HCT116 (cell line): Measurements from ENCODE around the gene PSMC3. TPM values are rescaled to one million over a fixed set of nuclear protein-coding genes. Genes with fewer than 3 reads are reported as not detected.

Experiments
- ATAC-seq: fragments of 200-7000 bp; cut with Tn5 transposase; 2 replicates; pipeline ENCODE4 v1.9.1; 2020; ENCODE audit warnings: mild to moderate bottlenecking, moderate library complexity
- BruUV-seq: library from RNA; stranded (reverse); fragments of 400-500 nt; replicated peaks from 2 replicates; lab custom pipeline; 2021; lab: Mats Ljungman, UMichigan
- CTCF ChIA-PET: fragments of 300-600 bp; sonication (Branson Sonifier 250); formaldehyde crosslinking; loops from one replicate; lab custom pipeline; 2021; ENCODE audit warnings: antibody characterized with exemption; lab: Charles Lee
- POLR2A ChIA-PET: fragments of 300-600, 350-600 bp; sonication (Branson Sonifier 250); formaldehyde crosslinking; loops from one replicate; lab custom pipeline; 2021; ENCODE audit warnings: antibody characterized with exemption; lab: Charles Lee
- RAD21 ChIA-PET, 2 experiments: fragments of 300-600 bp; sonication (Branson Sonifier 250); formaldehyde crosslinking; loops; one replicate each; lab custom pipeline; 2023; ENCODE audit warnings: low total read pairs in 2 of 2; ENCODE audit not compliant: uncharacterized antibody in 2 of 2, unreplicated experiment in 2 of 2, low non-redundant PET in 1 of 2; lab: Charles Lee
- DNase-seq: peaks from one replicate; pipeline ENCODE4 v3.0.0-alpha.2; 2010; ENCODE audit warnings: low read depth, low spot score
- H2AFZ ChIP-seq: fragments of 200-600 bp; shearing (Covaris generic), sonication (generic); 2 replicates; pipeline ENCODE4 v1.6.1; 2017; ENCODE audit warnings: low read depth, mixed run types, mixed read lengths, antibody characterized with exemption, low read length; ENCODE audit not compliant: poor library complexity, severe bottlenecking
- H3K27ac ChIP-seq: 2 replicates; pipeline ENCODE4 v1.5.1; 2012; ENCODE audit warnings: low read depth, low read length
- H3K27me3 ChIP-seq: fragments of 200-600 bp; sonication (generic); 2 replicates; pipeline ENCODE4 v1.6.1; 2016; ENCODE audit warnings: mixed run types, low read length, mixed read lengths; ENCODE audit not compliant: insufficient read depth
- H3K36me3 ChIP-seq, 2 experiments: fragments of 200-500 bp in 1 of 2; fragments of 200-600 bp in 1 of 2; sonication (Bioruptor generic) in 1 of 2; sonication (generic) in 1 of 2; 2 replicates each; pipeline versions ENCODE4 v1.5.1 to v1.6.1; 2014 to 2016; ENCODE audit warnings: low read length in 2 of 2, inconsistent platforms in 1 of 2, mixed read lengths in 1 of 2, mixed run types in 1 of 2; ENCODE audit not compliant: insufficient read depth in 2 of 2, control insufficient read depth in 1 of 2
- H3K4me1 ChIP-seq, 2 experiments: fragments of 200-600 bp in 1 of 2; sonication (generic) in 1 of 2; 2 replicates each; pipeline versions ENCODE4 v1.5.1 to v1.6.1; 2012 to 2017; ENCODE audit warnings: low read length in 2 of 2, inconsistent platforms in 1 of 2, mild to moderate bottlenecking in 1 of 2, mixed read lengths in 1 of 2, mixed run types in 1 of 2, moderate library complexity in 1 of 2; ENCODE audit not compliant: insufficient read depth in 2 of 2, control insufficient read depth in 1 of 2
- H3K4me2 ChIP-seq: fragments of 200-600 bp; sonication (generic); 2 replicates; pipeline ENCODE4 v1.6.1; 2017; ENCODE audit warnings: mixed run types, low read length, mixed read lengths
- H3K4me3 ChIP-seq, 2 experiments: fragments of 200-600 bp in 1 of 2; sonication (generic) in 1 of 2; replicated peaks in 1 of 2; 2 replicates each; pipeline ENCODE4 v1.5.1; 2011 to 2016; ENCODE audit warnings: low read length in 2 of 2, control low read depth in 1 of 2, low read depth in 1 of 2, mild to moderate bottlenecking in 1 of 2, mixed read lengths in 1 of 2, mixed run types in 1 of 2
- H3K79me2 ChIP-seq: fragments of 200-600 bp; sonication (generic); 2 replicates; pipeline ENCODE4 v1.6.1; 2017; ENCODE audit warnings: mild to moderate bottlenecking, mixed run types, low read length, moderate library complexity, mixed read lengths; ENCODE audit not compliant: insufficient read depth
- H3K9ac ChIP-seq: fragments of 200-600 bp; sonication (generic); 2 replicates; pipeline ENCODE4 v1.6.1; 2016; ENCODE audit warnings: low read length, mixed read lengths
- H3K9me2 ChIP-seq: fragments of 200-600 bp; sonication (generic), shearing (Covaris generic); 2 replicates; pipeline ENCODE4 v1.6.1; 2017; ENCODE audit warnings: mixed run types, mild to moderate bottlenecking, moderate library complexity; ENCODE audit not compliant: insufficient read depth
- H3K9me3 ChIP-seq, 2 experiments: fragments of 200-500 bp in 1 of 2; fragments of 200-600 bp in 1 of 2; sonication (Bioruptor generic) in 1 of 2; sonication (generic) in 1 of 2; 2 replicates each; pipeline ENCODE4 v1.6.1; 2014 to 2017; ENCODE audit warnings: low read length in 2 of 2, mixed read lengths in 2 of 2, inconsistent platforms in 1 of 2, low read depth in 1 of 2, mild to moderate bottlenecking in 1 of 2, mixed run types in 1 of 2, moderate library complexity in 1 of 2; ENCODE audit not compliant: control insufficient read depth in 1 of 2, insufficient read depth in 1 of 2
- H4K20me1 ChIP-seq: fragments of 200-600 bp; sonication (generic), shearing (Covaris generic); 2 replicates; pipeline ENCODE4 v1.6.1; 2017; ENCODE audit warnings: mixed run types, mild to moderate bottlenecking, moderate library complexity; ENCODE audit not compliant: insufficient read depth
- CBX3 ChIP-seq: IDR thresholded peaks from 2 replicates; pipeline ENCODE4 v1.6.1; 2012; ENCODE audit warnings: low read depth
- CEBPB ChIP-seq: IDR thresholded peaks from 2 replicates; pipeline ENCODE4 v1.6.1; 2012; ENCODE audit warnings: low read depth
- EGR1 ChIP-seq: IDR thresholded peaks from 2 replicates; pipeline ENCODE4 v1.6.1; 2012; ENCODE audit warnings: low read depth
- EZH2phosphoT487 ChIP-seq: fragments of 200-600 bp; IDR thresholded peaks from 2 replicates; pipeline ENCODE4 v1.6.1; 2018; ENCODE audit warnings: antibody characterized with exemption, borderline replicate concordance
- FOSL1 ChIP-seq: IDR thresholded peaks from 2 replicates; pipeline ENCODE4 v1.6.1; 2012; ENCODE audit warnings: low read depth
- POLR2A ChIP-seq: IDR thresholded peaks from 2 replicates; pipeline ENCODE4 v1.7.0; 2011; ENCODE audit warnings: borderline replicate concordance; ENCODE audit not compliant: insufficient read depth, insufficient read length; ENCODE audit errors: extremely low read depth
- POLR2AphosphoS5 ChIP-seq: IDR thresholded peaks from 2 replicates; pipeline ENCODE4 v1.6.1; 2011; ENCODE audit warnings: mild to moderate bottlenecking, low read depth, low read length, moderate library complexity
- SIN3A ChIP-seq: IDR thresholded peaks from 2 replicates; pipeline ENCODE4 v1.6.1; 2012; ENCODE audit warnings: low read depth
- SP1 ChIP-seq: IDR thresholded peaks from 2 replicates; pipeline ENCODE4 v1.6.1; 2012; ENCODE audit warnings: low read depth
- SRF ChIP-seq: IDR thresholded peaks from 2 replicates; pipeline ENCODE4 v1.6.1; 2012; ENCODE audit warnings: low read depth
- TCF7L2 ChIP-seq: IDR thresholded peaks from 2 replicates; pipeline ENCODE4 v1.7.0; 2011; ENCODE audit warnings: borderline replicate concordance, inconsistent platforms; ENCODE audit not compliant: insufficient read depth, insufficient read length; ENCODE audit errors: extremely low read depth
- YY1 ChIP-seq: IDR thresholded peaks from 2 replicates; pipeline ENCODE4 v1.6.1; 2011; ENCODE audit warnings: low read length, low read depth, moderate library complexity, mild to moderate bottlenecking; ENCODE audit not compliant: insufficient replicate concordance; ENCODE audit errors: extremely low read depth
- ZNF274 ChIP-seq: fragments of 200-500 bp; sonication (Bioruptor generic); IDR thresholded peaks from 2 replicates; pipeline ENCODE4 v1.6.1; 2014; ENCODE audit warnings: mild to moderate bottlenecking, low read depth, low read length, inconsistent platforms
- intact Hi-C: fragments of 100-400 bp; cut with micrococcal nuclease; formaldehyde crosslinking; loops from 2 replicates; pipeline ENCODE4 v1.10.0; 2022
- total RNA-seq: library from RNA; stranded (reverse); gene quantifications from one replicate; pipeline ENCODE4 v1.2.1, GENCODE V29; 2021; ENCODE audit not compliant: unreplicated experiment
- TF ChIP-seq, protein P1 (sequence below): IDR thresholded peaks from 2 replicates; pipeline ENCODE4 v1.6.1; 2012
- TF ChIP-seq, protein P2 (sequence below), 3 experiments: fragments of 200-600 bp in 1 of 3; sonication (generic) in 1 of 3; IDR thresholded peaks in 2 of 3; conservative IDR thresholded peaks in 1 of 3; 2 replicates each; pipeline ENCODE4 v1.5.1; 2012 to 2017; ENCODE audit warnings: low read depth in 2 of 3, low read length in 2 of 3, antibody characterized with exemption in 1 of 3, borderline replicate concordance in 1 of 3, control low read depth in 1 of 3, mild to moderate bottlenecking in 1 of 3, mixed read lengths in 1 of 3, mixed run types in 1 of 3, moderate library complexity in 1 of 3; ENCODE audit not compliant: insufficient read depth in 1 of 3
- TF ChIP-seq, protein P3 (sequence below): IDR thresholded peaks from 2 replicates; pipeline ENCODE4 v1.6.1; 2011; ENCODE audit warnings: mild to moderate bottlenecking, low read length, moderate library complexity; ENCODE audit not compliant: insufficient replicate concordance; ENCODE audit errors: extremely low read depth

PSMC3 gene
- total RNA-seq, 1 experiment from 2014 or later, result 155 TPM

DNA sequence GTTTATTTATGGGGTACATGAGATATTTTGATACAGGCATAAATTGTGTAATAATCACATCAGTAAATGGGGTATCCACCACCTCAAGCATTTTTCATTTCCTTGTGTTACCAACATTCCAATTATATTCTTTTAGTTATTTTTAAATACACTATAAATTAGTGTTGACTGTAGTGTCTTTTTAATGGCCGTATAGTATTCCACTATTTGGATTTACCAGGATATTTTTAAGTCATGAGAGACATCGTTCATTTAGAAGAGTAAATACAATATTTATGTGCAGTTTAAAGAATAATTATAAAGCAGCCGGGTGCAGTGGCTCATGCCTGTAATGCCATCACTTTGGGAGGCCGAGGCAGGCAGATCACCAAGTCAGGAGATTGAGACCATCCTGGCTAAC, 41.7 kb downstream of the PSMC3 start:
- no peak overlapping the region for H3K9ac ChIP-seq
- no peak overlapping the region for H2AFZ ChIP-seq
- no peak overlapping the region for H3K27ac ChIP-seq
- DNase-seq, result no peak
- no peaks in the 10 kb centered on the region for H3K9me3 ChIP-seq
- H3K9me2 ChIP-seq, result no peaks in the 10 kb centered on the region
- POLR2A ChIA-PET, result no interaction called here
- no peaks in the 10 kb centered on the region for H4K20me1 ChIP-seq
- H3K79me2 ChIP-seq, result no peaks in the 10 kb centered on the region
- no peak overlapping the region for H3K4me3 ChIP-seq
- H3K36me3 ChIP-seq, result no peaks in the 10 kb centered on the region
- H3K4me2 ChIP-seq, result no peak overlapping the region
- no peak for TF ChIP-seq EZH2phosphoT487
- TF ChIP-seq EGR1, result no peak
- no peak for TF ChIP-seq ZNF274
- TF ChIP-seq POLR2A, result no peak
- TF ChIP-seq SIN3A, result no peak
- TF ChIP-seq SRF, result no peak
- TF ChIP-seq TCF7L2, result no peak
- TF ChIP-seq, protein P1, sequence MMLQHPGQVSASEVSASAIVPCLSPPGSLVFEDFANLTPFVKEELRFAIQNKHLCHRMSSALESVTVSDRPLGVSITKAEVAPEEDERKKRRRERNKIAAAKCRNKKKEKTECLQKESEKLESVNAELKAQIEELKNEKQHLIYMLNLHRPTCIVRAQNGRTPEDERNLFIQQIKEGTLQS, result no peak
- TF ChIP-seq YY1, result no peak
- TF ChIP-seq CBX3, result no peak
- no peak for TF ChIP-seq POLR2AphosphoS5
- TF ChIP-seq CEBPB, result no peak
- no peak for TF ChIP-seq SP1
- TF ChIP-seq, protein P2, sequence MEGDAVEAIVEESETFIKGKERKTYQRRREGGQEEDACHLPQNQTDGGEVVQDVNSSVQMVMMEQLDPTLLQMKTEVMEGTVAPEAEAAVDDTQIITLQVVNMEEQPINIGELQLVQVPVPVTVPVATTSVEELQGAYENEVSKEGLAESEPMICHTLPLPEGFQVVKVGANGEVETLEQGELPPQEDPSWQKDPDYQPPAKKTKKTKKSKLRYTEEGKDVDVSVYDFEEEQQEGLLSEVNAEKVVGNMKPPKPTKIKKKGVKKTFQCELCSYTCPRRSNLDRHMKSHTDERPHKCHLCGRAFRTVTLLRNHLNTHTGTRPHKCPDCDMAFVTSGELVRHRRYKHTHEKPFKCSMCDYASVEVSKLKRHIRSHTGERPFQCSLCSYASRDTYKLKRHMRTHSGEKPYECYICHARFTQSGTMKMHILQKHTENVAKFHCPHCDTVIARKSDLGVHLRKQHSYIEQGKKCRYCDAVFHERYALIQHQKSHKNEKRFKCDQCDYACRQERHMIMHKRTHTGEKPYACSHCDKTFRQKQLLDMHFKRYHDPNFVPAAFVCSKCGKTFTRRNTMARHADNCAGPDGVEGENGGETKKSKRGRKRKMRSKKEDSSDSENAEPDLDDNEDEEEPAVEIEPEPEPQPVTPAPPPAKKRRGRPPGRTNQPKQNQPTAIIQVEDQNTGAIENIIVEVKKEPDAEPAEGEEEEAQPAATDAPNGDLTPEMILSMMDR (IDR thresholded peaks at IDR 0.05 in 2 of 3, conservative IDR thresholded peaks at IDR 0.05 in 1 of 3; ENCODE audit: borderline replicate concordance in 1 of 3, insufficient read depth in 1 of 3, low read depth in 2 of 3, low read length in 2 of 3), result no peak
- no peak for TF ChIP-seq FOSL1
- TF ChIP-seq, protein P3, sequence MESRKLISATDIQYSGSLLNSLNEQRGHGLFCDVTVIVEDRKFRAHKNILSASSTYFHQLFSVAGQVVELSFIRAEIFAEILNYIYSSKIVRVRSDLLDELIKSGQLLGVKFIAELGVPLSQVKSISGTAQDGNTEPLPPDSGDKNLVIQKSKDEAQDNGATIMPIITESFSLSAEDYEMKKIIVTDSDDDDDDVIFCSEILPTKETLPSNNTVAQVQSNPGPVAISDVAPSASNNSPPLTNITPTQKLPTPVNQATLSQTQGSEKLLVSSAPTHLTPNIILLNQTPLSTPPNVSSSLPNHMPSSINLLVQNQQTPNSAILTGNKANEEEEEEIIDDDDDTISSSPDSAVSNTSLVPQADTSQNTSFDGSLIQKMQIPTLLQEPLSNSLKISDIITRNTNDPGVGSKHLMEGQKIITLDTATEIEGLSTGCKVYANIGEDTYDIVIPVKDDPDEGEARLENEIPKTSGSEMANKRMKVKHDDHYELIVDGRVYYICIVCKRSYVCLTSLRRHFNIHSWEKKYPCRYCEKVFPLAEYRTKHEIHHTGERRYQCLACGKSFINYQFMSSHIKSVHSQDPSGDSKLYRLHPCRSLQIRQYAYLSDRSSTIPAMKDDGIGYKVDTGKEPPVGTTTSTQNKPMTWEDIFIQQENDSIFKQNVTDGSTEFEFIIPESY, result no peak
- TF ChIP-seq, all 23 proteins: peak for 0
- BruUV-seq, result no TSS peak
- H3K4me1 ChIP-seq, result no peaks in the 10 kb centered on the region
- ChIA-PET RAD21 (no interaction called here), CTCF (no interaction called here)
- H3K27me3 ChIP-seq, result no peaks in the 10 kb centered on the region
- intact Hi-C loops, result no loop called here
- ATAC-seq, result no peak
